Measurements from ENCODE around the gene SCD5.

GRCh38 chr4:82629238-82630000 is 169.2 kb downstream of the SCD5 start:
- TF ChIP-seq CTCF (IDR thresholded peaks at IDR 0.05) (no peak), JUNB (IDR thresholded peaks at IDR 0.05) (no peak), HES2 (IDR thresholded peaks at IDR 0.05) (no peak), RNF2 (IDR thresholded peaks at IDR 0.05; ENCODE audit: borderline replicate concordance, low read depth) (no peak), MYC (IDR thresholded peaks at IDR 0.05; ENCODE audit: borderline replicate concordance, low read length) (no peak), BHLHE40 (IDR thresholded peaks at IDR 0.05; ENCODE audit: low read depth, low read length) (no peak), EP300 (IDR thresholded peaks at IDR 0.05) (no peak), REST (IDR thresholded peaks at IDR 0.05) (no peak), POLR2A (IDR thresholded peaks at IDR 0.05; ENCODE audit: low read length) (no peak), RAD21 (conservative IDR thresholded peaks at IDR 0.05 in 1 of 2, IDR thresholded peaks at IDR 0.05 in 1 of 2) (no peak)

Measured in A549 (cell line).